Epithelial cell of prostate (primary cell): ENCODE results near the gene COL5A2.
A peak's percentile ranks its signal among the peaks of the same experiment; 100 is the strongest.

Experiments used
- DNase-seq: peaks from one replicate; pipeline ENCODE4 v3.0.0-alpha.2; 2011; ENCODE audit warnings: low read depth, low spot score
- H3K27ac ChIP-seq: fragments of 450-650 bp; 2 replicates; pipeline ENCODE4 v1.5.1; 2017; ENCODE audit warnings: mild to moderate bottlenecking

The COL5A2 gene

GRCh38 chr2:189179570-189179950, at the start of gene COL5A2:
Gene COL5A2 (minus strand): TSS chr2:189179761. CDS start chr2:189179604, 157 bp downstream.
- H3K27ac ChIP-seq: no peak within 1 kb of the TSS
- peak; percentile 20 for DNase-seq

- no peak overlapping the region for H3K27ac ChIP-seq
- DNase-seq: no peak
Measured at GRCh38 chr2:189226017-189226416, 46.5 kb upstream of the COL5A2 start.

GRCh38 chr2:189225032-189225431, 45.5 kb upstream of the COL5A2 start:
- no peak for DNase-seq
- H3K27ac ChIP-seq: no peak overlapping the region

GRCh38 chr2:189222468-189223105, 43.0 kb upstream of the COL5A2 start:
- peak overlapping the region; percentile 41 for H3K27ac ChIP-seq
- no peak for DNase-seq

- H3K27ac ChIP-seq: peak overlapping the region; percentile 41
- no peak for DNase-seq
Measured at GRCh38 chr2:189221811-189222467, 42.4 kb upstream of the COL5A2 start.

- no peak overlapping the region for H3K27ac ChIP-seq
- DNase-seq: no peak
Measured at GRCh38 chr2:189218236-189218635, 38.7 kb upstream of the COL5A2 start.

- DNase-seq: no peak
- no peak overlapping the region for H3K27ac ChIP-seq
Measured at GRCh38 chr2:189217541-189217940, 38.0 kb upstream of the COL5A2 start.

- no peak overlapping the region for H3K27ac ChIP-seq
- no peak for DNase-seq
Measured at GRCh38 chr2:189217051-189217450, 37.5 kb upstream of the COL5A2 start.

GRCh38 chr2:189214484-189214883, 34.9 kb upstream of the COL5A2 start:
- DNase-seq: no peak
- H3K27ac ChIP-seq: no peak overlapping the region

GRCh38 chr2:189213250-189213649, 33.7 kb upstream of the COL5A2 start:
- H3K27ac ChIP-seq: no peak overlapping the region
- DNase-seq: no peak

- peak overlapping the region; percentile 82 for H3K27ac ChIP-seq
- DNase-seq: peak; percentile 44
Measured at GRCh38 chr2:189210250-189211087, 30.9 kb upstream of the COL5A2 start.

- DNase-seq: no peak
- no peak overlapping the region for H3K27ac ChIP-seq
Measured at GRCh38 chr2:189208254-189208653, 28.7 kb upstream of the COL5A2 start.

GRCh38 chr2:189204322-189204941, 24.9 kb upstream of the COL5A2 start:
- DNase-seq: no peak
- peak overlapping the region; percentile 29 for H3K27ac ChIP-seq

- DNase-seq: no peak
- no peak overlapping the region for H3K27ac ChIP-seq
Measured at GRCh38 chr2:189203177-189203799, 23.7 kb upstream of the COL5A2 start.

GRCh38 chr2:189199797-189200196, 20.2 kb upstream of the COL5A2 start:
- H3K27ac ChIP-seq: no peak overlapping the region
- no peak for DNase-seq

GRCh38 chr2:189192766-189193165, 13.2 kb upstream of the COL5A2 start:
- no peak overlapping the region for H3K27ac ChIP-seq
- no peak for DNase-seq

- no peak overlapping the region for H3K27ac ChIP-seq
- no peak for DNase-seq
Measured at GRCh38 chr2:189191766-189192165, 12.2 kb upstream of the COL5A2 start.

GRCh38 chr2:189190685-189191084, 11.1 kb upstream of the COL5A2 start:
- no peak overlapping the region for H3K27ac ChIP-seq
- no peak for DNase-seq

- DNase-seq: no peak
- H3K27ac ChIP-seq: no peak overlapping the region
Measured at GRCh38 chr2:189188115-189188805, 8.7 kb upstream of the COL5A2 start.

- H3K27ac ChIP-seq: no peak overlapping the region
- DNase-seq: no peak
Measured at GRCh38 chr2:189183170-189183569, 3.6 kb upstream of the COL5A2 start.
